ENCODE data around the gene ADGRG3. TPM values are rescaled to one million over a fixed set of nuclear protein-coding genes. Genes with fewer than 3 reads are reported as not detected.
"Not testable (repeated sequence)": the region's sequence is repeated elsewhere in the genome, so short reads cannot be mapped to it uniquely, and the experiment has no call there.

The ADGRG3 gene
- total and polyA plus RNA-seq, 10 of the 15 experiments (the other 5 are each of a cell fraction or from before 2014, with no cell fraction given), result 0.10 to 0.11 (median 0.10) TPM; not detected in 7

- ATAC-seq; BruUV-seq (replicated peaks); in situ Hi-C loops (cut with MboI); H2AFZ ChIP-seq (ENCODE audit: control insufficient read depth, low read depth, low read length); H3K36me3 ChIP-seq (ENCODE audit: control insufficient read depth in 2 of 2, insufficient read depth in 2 of 2, low read length in 1 of 2); H3K4me1 ChIP-seq (ENCODE audit: control insufficient read depth, insufficient read depth, low read length); H3K9ac ChIP-seq (ENCODE audit: control insufficient read depth, insufficient read depth, low read length); H3K4me3 ChIP-seq; H3K27me3 ChIP-seq (replicated peaks in 1 of 2; ENCODE audit: control insufficient read depth in 2 of 2, insufficient read depth in 2 of 2, low read length in 1 of 2); H3K79me2 ChIP-seq (ENCODE audit: control insufficient read depth, insufficient read depth, low read length); H3K4me2 ChIP-seq (ENCODE audit: control insufficient read depth, insufficient read depth); H3K27ac ChIP-seq (ENCODE audit: control insufficient read depth, insufficient read depth); RAD21 ChIA-PET (ENCODE audit: unreplicated experiment); FAIRE-seq; H4K20me1 ChIP-seq (ENCODE audit: control insufficient read depth, insufficient read depth); H3K9me3 ChIP-seq (replicated peaks; ENCODE audit: control insufficient read depth, insufficient read depth, low read length); DNase-seq (ENCODE audit: low read depth, low spot score); CTCF ChIA-PET; POLR2A ChIA-PET; intact Hi-C loops (cut with micrococcal nuclease; ENCODE audit: unreplicated experiment): not testable (repeated sequence)
- SMC1A ChIA-PET (ENCODE audit: uncharacterized antibody, unreplicated experiment), result interaction anchor here (0.6 kb wide), 1 partner anchor 8 kb away, joined by 3 read pairs; no protein-coding TSS in a partner anchor
- WGBS (ENCODE audit: insufficient coverage, insufficient replicate concordance, low lambda C conversion rate, missing lambda C conversion rate), result no CpG with 5 or more reads among the region's 6 CpGs
Observed at GRCh38 chr16:57729852-57730251, 61.7 kb downstream of the ADGRG3 start.

GRCh38 chr16:57730771-57731730 lies 62.9 kb downstream of the ADGRG3 start:
- ChIA-PET SMC1A (ENCODE audit: uncharacterized antibody, unreplicated experiment) (no interaction called here), CTCF (no interaction called here), POLR2A (interaction anchor here (1.0 kb wide), 1 partner anchor 20 kb away, joined by 4 read pairs; no protein-coding TSS in a partner anchor), RAD21 (ENCODE audit: unreplicated experiment) (no interaction called here)
- WGBS (ENCODE audit: insufficient coverage, insufficient replicate concordance, low lambda C conversion rate, missing lambda C conversion rate), result 72% methylated on average over 13 of the region's 13 CpGs
- Histone ChIP-seq H3K4me3 (no peak overlapping the region), H3K27ac (ENCODE audit: control insufficient read depth, insufficient read depth) (no peak overlapping the region), H3K9me3 (replicated peaks; ENCODE audit: control insufficient read depth, insufficient read depth, low read length) (peaks cover 4% of the 10 kb centered on the region; the same call in 2 of the 3 replicates), H3K4me1 (ENCODE audit: control insufficient read depth, insufficient read depth, low read length) (peaks cover under 1% of the 10 kb centered on the region; the same call in 1 of the 2 replicates), H3K79me2 (ENCODE audit: control insufficient read depth, insufficient read depth, low read length) (peaks cover 9% of the 10 kb centered on the region; the same call in 1 of the 2 replicates), H3K9ac (ENCODE audit: control insufficient read depth, insufficient read depth, low read length) (no peak overlapping the region), H3K36me3 (ENCODE audit: control insufficient read depth in 2 of 2, insufficient read depth in 2 of 2, low read length in 1 of 2) (no peaks in the 10 kb centered on the region), H3K27me3 (replicated peaks in 1 of 2; ENCODE audit: control insufficient read depth in 2 of 2, insufficient read depth in 2 of 2, low read length in 1 of 2) (no peaks in the 10 kb centered on the region), H4K20me1 (ENCODE audit: control insufficient read depth, insufficient read depth) (no peaks in the 10 kb centered on the region), H2AFZ (ENCODE audit: control insufficient read depth, low read depth, low read length) (no peak overlapping the region), H3K4me2 (ENCODE audit: control insufficient read depth, insufficient read depth) (no peak overlapping the region)
- intact Hi-C loops (cut with micrococcal nuclease; ENCODE audit: unreplicated experiment), result no loop called here
- FAIRE-seq (no peak), DNase-seq (ENCODE audit: low read depth, low spot score) (no peak), ATAC-seq (no peak)
- in situ Hi-C loops (cut with MboI), result no loop called here
- no TSS peak for BruUV-seq (replicated peaks)
- TF ChIP-seq PKNOX1 (IDR thresholded peaks at IDR 0.05) (no peak), KDM1A (IDR thresholded peaks at IDR 0.05; ENCODE audit: borderline replicate concordance) (no peak), LARP7 (IDR thresholded peaks at IDR 0.05) (no peak), ZZZ3 (IDR thresholded peaks at IDR 0.05; ENCODE audit: control insufficient read depth, insufficient read length, low read depth) (no peak), WRNIP1 (IDR thresholded peaks at IDR 0.05; ENCODE audit: borderline replicate concordance, low read depth, low read length) (no peak)
- TF ChIP-seq, protein P1, sequence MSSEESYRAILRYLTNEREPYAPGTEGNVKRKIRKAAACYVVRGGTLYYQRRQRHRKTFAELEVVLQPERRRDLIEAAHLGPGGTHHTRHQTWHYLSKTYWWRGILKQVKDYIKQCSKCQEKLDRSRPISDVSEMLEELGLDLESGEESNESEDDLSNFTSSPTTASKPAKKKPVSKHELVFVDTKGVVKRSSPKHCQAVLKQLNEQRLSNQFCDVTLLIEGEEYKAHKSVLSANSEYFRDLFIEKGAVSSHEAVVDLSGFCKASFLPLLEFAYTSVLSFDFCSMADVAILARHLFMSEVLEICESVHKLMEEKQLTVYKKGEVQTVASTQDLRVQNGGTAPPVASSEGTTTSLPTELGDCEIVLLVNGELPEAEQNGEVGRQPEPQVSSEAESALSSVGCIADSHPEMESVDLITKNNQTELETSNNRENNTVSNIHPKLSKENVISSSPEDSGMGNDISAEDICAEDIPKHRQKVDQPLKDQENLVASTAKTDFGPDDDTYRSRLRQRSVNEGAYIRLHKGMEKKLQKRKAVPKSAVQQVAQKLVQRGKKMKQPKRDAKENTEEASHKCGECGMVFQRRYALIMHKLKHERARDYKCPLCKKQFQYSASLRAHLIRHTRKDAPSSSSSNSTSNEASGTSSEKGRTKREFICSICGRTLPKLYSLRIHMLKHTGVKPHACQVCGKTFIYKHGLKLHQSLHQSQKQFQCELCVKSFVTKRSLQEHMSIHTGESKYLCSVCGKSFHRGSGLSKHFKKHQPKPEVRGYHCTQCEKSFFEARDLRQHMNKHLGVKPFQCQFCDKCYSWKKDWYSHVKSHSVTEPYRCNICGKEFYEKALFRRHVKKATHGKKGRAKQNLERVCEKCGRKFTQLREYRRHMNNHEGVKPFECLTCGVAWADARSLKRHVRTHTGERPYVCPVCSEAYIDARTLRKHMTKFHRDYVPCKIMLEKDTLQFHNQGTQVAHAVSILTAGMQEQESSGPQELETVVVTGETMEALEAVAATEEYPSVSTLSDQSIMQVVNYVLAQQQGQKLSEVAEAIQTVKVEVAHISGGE (CRISPR knock-in tag; IDR thresholded peaks at IDR 0.05), result no peak
- TF ChIP-seq, protein P2, sequence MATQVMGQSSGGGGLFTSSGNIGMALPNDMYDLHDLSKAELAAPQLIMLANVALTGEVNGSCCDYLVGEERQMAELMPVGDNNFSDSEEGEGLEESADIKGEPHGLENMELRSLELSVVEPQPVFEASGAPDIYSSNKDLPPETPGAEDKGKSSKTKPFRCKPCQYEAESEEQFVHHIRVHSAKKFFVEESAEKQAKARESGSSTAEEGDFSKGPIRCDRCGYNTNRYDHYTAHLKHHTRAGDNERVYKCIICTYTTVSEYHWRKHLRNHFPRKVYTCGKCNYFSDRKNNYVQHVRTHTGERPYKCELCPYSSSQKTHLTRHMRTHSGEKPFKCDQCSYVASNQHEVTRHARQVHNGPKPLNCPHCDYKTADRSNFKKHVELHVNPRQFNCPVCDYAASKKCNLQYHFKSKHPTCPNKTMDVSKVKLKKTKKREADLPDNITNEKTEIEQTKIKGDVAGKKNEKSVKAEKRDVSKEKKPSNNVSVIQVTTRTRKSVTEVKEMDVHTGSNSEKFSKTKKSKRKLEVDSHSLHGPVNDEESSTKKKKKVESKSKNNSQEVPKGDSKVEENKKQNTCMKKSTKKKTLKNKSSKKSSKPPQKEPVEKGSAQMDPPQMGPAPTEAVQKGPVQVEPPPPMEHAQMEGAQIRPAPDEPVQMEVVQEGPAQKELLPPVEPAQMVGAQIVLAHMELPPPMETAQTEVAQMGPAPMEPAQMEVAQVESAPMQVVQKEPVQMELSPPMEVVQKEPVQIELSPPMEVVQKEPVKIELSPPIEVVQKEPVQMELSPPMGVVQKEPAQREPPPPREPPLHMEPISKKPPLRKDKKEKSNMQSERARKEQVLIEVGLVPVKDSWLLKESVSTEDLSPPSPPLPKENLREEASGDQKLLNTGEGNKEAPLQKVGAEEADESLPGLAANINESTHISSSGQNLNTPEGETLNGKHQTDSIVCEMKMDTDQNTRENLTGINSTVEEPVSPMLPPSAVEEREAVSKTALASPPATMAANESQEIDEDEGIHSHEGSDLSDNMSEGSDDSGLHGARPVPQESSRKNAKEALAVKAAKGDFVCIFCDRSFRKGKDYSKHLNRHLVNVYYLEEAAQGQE (IDR thresholded peaks at IDR 0.05; ENCODE audit: low read depth, low read length), result no peak
